Measurements from ENCODE around the gene KCNB1.

KCNB1 gene

GRCh38 chr20:49466114-49466912 is 16.2 kb downstream of the KCNB1 start:
- Mint-ChIP-seq H3K27me3 (ENCODE audit: low read depth) (peaks cover 27% of the 10 kb centered on the region), H3K4me3 (no peak overlapping the region), H3K27ac (no peak overlapping the region), H3K4me1 (no peaks in the 10 kb centered on the region), H3K9me3 (no peaks in the 10 kb centered on the region), H3K36me3 (ENCODE audit: low read depth) (no peaks in the 10 kb centered on the region)
- no peak for TF ChIP-seq CTCF (IDR thresholded peaks at IDR 0.05; ENCODE audit: unreplicated experiment in 3 of 3)

- Mint-ChIP-seq H3K9me3 (no peaks in the 10 kb centered on the region), H3K4me3 (no peak overlapping the region), H3K4me1 (no peaks in the 10 kb centered on the region), H3K36me3 (ENCODE audit: low read depth) (no peaks in the 10 kb centered on the region), H3K27me3 (ENCODE audit: low read depth) (peaks cover 24% of the 10 kb centered on the region), H3K27ac (no peak overlapping the region)
- no peak for TF ChIP-seq CTCF (IDR thresholded peaks at IDR 0.05; ENCODE audit: unreplicated experiment in 3 of 3)
Measured at GRCh38 chr20:49464556-49464955, 17.9 kb downstream of the KCNB1 start.

GRCh38 chr20:49462626-49463025 is 19.8 kb downstream of the KCNB1 start:
- Mint-ChIP-seq H3K9me3 (no peaks in the 10 kb centered on the region), H3K36me3 (ENCODE audit: low read depth) (no peaks in the 10 kb centered on the region), H3K27ac (no peak overlapping the region), H3K27me3 (ENCODE audit: low read depth) (peaks cover 22% of the 10 kb centered on the region), H3K4me3 (no peak overlapping the region), H3K4me1 (no peaks in the 10 kb centered on the region)
- TF ChIP-seq CTCF (IDR thresholded peaks at IDR 0.05; ENCODE audit: unreplicated experiment in 3 of 3) = no peak

GRCh38 chr20:49461894-49462620 is 20.4 kb downstream of the KCNB1 start:
- H3K36me3 Mint-ChIP-seq (ENCODE audit: low read depth) = no peaks in the 10 kb centered on the region
- no peak for TF ChIP-seq CTCF (IDR thresholded peaks at IDR 0.05; ENCODE audit: unreplicated experiment in 3 of 3)
- peaks cover 17% of the 10 kb centered on the region for H3K27me3 Mint-ChIP-seq (ENCODE audit: low read depth)
- H3K4me1 Mint-ChIP-seq = no peaks in the 10 kb centered on the region
- no peaks in the 10 kb centered on the region for H3K9me3 Mint-ChIP-seq
- H3K4me3 Mint-ChIP-seq = no peak overlapping the region
- H3K27ac Mint-ChIP-seq = no peak overlapping the region

GRCh38 chr20:49460916-49461315 is 21.6 kb downstream of the KCNB1 start:
- H3K4me3 Mint-ChIP-seq = no peak overlapping the region
- H3K27me3 Mint-ChIP-seq (ENCODE audit: low read depth) = peaks cover 17% of the 10 kb centered on the region
- H3K27ac Mint-ChIP-seq = no peak overlapping the region
- no peaks in the 10 kb centered on the region for H3K9me3 Mint-ChIP-seq
- TF ChIP-seq CTCF (IDR thresholded peaks at IDR 0.05; ENCODE audit: unreplicated experiment in 3 of 3) = no peak
- H3K36me3 Mint-ChIP-seq (ENCODE audit: low read depth) = no peaks in the 10 kb centered on the region
- H3K4me1 Mint-ChIP-seq = no peaks in the 10 kb centered on the region

All from nephron (organoid).